HG02970 (cell line): ENCODE data around the gene CLPTM1.
"Not testable (repeated sequence)": the region's sequence is repeated elsewhere in the genome, so short reads cannot be mapped to it uniquely, and the experiment has no call there.

Source experiments
- ATAC-seq: cut with Tn5 transposase; IDR thresholded peaks from one replicate; pipeline ENCODE4 v1.9.1; 2021; ENCODE audit warnings: mild to moderate bottlenecking, moderate library complexity, moderate number of reproducible peaks; ENCODE audit not compliant: unreplicated experiment, low FRiP score

CLPTM1 gene

GRCh38 chr19:44954649-44955504 is at the start of gene CLPTM1:
TSS of gene CLPTM1 (plus strand) at chr19:44955380. CDS start at chr19:44955396, 16 bp downstream.
- peak; percentile 81 for ATAC-seq

GRCh38 chr19:44905437-44906160 is 49.6 kb upstream of the CLPTM1 start, which contains the start of gene APOE:
TSS of gene APOE (plus strand) at chr19:44905796. CDS start at chr19:44906625, 829 bp downstream.
- ATAC-seq: no peak

GRCh38 chr19:44907613-44908012 is 47.6 kb upstream of the CLPTM1 start:
- ATAC-seq: no peak

GRCh38 chr19:44908074-44908835 is 46.9 kb upstream of the CLPTM1 start:
- ATAC-seq: no peak

GRCh38 chr19:44908836-44909261 is 46.3 kb upstream of the CLPTM1 start:
- ATAC-seq: no peak

GRCh38 chr19:44909775-44910174 is 45.4 kb upstream of the CLPTM1 start:
- no peak for ATAC-seq

GRCh38 chr19:44911896-44912295 is 43.3 kb upstream of the CLPTM1 start:
- ATAC-seq: not testable (repeated sequence)

- no peak for ATAC-seq
These were observed 42.3 kb upstream of the CLPTM1 start for GRCh38 chr19:44912854-44913253.

- not testable (repeated sequence) for ATAC-seq
These were observed 41.4 kb upstream of the CLPTM1 start for GRCh38 chr19:44913512-44914432.

GRCh38 chr19:44914433-44915206 is 40.6 kb upstream of the CLPTM1 start, which contains the start of gene APOC1:
TSS of gene APOC1 (plus strand) at chr19:44914608. CDS start at chr19:44914892, 284 bp downstream.
- ATAC-seq: peak; percentile 81

GRCh38 chr19:44924243-44924725 is 30.9 kb upstream of the CLPTM1 start:
- ATAC-seq: no peak

GRCh38 chr19:44925114-44925891 is 29.9 kb upstream of the CLPTM1 start:
- ATAC-seq: no peak

GRCh38 chr19:44926245-44927077 is 28.7 kb upstream of the CLPTM1 start:
- not testable (repeated sequence) for ATAC-seq

GRCh38 chr19:44927746-44928145 is 27.4 kb upstream of the CLPTM1 start:
- ATAC-seq: no peak

GRCh38 chr19:44930088-44930487 is 25.1 kb upstream of the CLPTM1 start:
- no peak for ATAC-seq

GRCh38 chr19:44931541-44931940 is 23.6 kb upstream of the CLPTM1 start:
- ATAC-seq: no peak

- no peak for ATAC-seq
These were observed 15.5 kb upstream of the CLPTM1 start for GRCh38 chr19:44939668-44940067.
